Activated naive CD8-positive, alpha-beta T cell (primary cell): Measurements from ENCODE around the gene TFAP2A.

Experiments used
- H3K27ac Mint-ChIP-seq: one replicate; pipeline ENCODE4 v1.8.0; 2021; ENCODE audit warnings: mixed read lengths
- H3K27me3 Mint-ChIP-seq: one replicate; pipeline ENCODE4 v1.8.0; 2021; ENCODE audit warnings: mixed read lengths
- H3K36me3 Mint-ChIP-seq: one replicate; pipeline ENCODE4 v1.8.0; 2021; ENCODE audit warnings: mixed read lengths
- H3K4me1 Mint-ChIP-seq: one replicate; pipeline ENCODE4 v1.8.0; 2021; ENCODE audit warnings: low read depth, mixed read lengths
- H3K4me3 Mint-ChIP-seq: one replicate; pipeline ENCODE4 v1.8.0; 2021; ENCODE audit warnings: mild to moderate bottlenecking, mixed read lengths
- H3K9me3 Mint-ChIP-seq: one replicate; pipeline ENCODE4 v1.8.0; 2021; ENCODE audit warnings: low read depth, mixed read lengths

The TFAP2A gene

DNA sequence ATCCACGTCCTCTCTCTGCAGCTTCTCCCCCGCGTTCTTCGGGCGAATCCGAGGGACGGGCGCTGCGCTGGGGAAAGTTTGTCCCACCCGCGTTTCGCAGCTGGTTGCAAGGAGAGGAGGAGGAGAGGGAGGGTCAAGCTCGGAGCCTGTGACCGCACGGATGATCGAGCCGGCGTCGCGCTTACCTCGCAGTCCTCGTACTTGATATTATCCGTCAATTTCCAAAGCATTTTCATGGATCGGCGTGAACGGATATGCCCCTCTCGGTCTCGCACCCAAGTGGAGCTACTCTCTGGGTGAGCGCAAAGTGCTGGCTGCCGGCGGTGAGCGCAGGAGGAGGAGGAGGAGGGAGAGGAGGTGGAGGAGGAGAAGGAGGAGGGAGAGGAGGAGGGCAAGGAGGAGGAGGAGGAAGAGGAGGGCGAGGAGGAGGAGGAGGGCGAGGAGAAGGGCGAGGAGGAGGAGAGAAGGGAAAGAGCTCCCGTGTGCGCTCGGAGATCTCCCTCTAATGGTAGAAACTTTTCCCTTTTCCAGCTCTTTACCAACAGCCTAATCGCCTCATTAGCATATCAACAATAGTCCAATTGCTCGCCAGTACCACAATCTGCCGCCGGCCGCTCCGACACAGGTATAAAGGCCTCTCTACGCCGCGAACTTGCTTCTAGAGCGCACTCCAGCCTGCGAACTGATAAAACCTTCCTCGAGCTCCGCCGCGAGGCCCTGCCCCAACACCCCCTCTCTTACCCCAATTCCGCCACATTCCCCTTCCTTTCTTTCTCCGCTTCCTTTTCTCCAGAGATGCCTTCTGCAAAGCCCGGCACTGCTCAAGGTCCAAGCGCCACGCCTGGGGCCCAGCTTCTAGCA lies at the start of gene TFAP2A:
Gene TFAP2A (minus strand): TSS at position 319 of the 861 bp plus-strand sequence. CDS start 83 bp downstream, at position 236.
- Mint-ChIP-seq H3K9me3 (no peaks in the 10 kb centered on the region), H3K4me1 (peaks cover 58% of the 10 kb centered on the region), H3K27me3 (peaks cover 44% of the 10 kb centered on the region), H3K36me3 (peaks cover 6% of the 10 kb centered on the region), H3K4me3 (peak within 1 kb of the TSS; percentile 87), H3K27ac (peak within 1 kb of the TSS; percentile 22)

DNA sequence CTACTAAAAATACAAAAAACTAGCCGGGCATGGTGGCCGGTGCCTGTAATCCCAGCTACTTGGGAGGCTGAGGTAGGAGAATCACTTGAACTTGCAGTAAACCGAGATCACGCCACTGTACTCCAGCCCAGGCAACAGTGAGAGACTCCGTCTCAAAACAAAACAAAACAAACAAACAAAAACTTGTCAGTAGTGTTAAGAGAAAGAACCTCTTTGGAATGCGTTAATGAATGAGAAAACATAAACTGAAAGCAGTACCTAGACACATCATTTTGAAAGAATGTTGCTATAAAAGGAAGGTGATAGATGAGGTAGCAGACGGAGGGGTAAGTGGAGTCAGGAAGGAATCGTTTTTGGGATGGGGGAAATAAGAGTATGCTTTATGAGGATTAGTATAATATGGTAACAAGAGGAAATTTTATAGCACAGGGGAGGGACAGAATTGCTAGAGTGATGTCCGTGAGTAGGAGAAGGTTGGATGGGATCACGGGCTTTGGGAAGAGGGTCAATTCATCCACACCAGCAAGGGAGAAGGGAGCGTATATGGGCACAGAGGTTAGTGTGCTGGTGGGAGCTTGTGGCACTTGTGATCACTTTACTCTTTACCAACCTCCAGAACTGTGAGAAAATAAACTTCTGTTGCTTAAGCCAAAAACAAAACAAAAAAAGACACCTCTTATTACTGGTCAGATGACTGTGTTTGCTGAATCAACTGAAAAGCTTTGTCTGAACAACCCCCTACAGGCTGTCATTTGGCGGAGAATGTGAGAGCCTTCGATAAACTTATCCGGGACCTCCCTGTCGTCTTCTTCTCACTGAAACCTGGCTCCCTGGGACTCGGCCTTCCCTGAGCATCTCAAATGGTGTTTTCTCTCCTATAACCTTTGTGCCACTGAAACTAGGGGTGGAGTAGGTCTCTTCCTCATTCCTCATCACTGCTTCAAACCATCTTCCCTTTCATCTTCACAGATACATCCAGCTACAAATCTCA lies 48.9 kb upstream of the TFAP2A start:
- H3K4me3 Mint-ChIP-seq: no peak overlapping the region
- no peaks in the 10 kb centered on the region for H3K36me3 Mint-ChIP-seq
- no peak overlapping the region for H3K27ac Mint-ChIP-seq
- H3K27me3 Mint-ChIP-seq: peaks cover 9% of the 10 kb centered on the region
- no peaks in the 10 kb centered on the region for H3K9me3 Mint-ChIP-seq
- no peaks in the 10 kb centered on the region for H3K4me1 Mint-ChIP-seq

DNA sequence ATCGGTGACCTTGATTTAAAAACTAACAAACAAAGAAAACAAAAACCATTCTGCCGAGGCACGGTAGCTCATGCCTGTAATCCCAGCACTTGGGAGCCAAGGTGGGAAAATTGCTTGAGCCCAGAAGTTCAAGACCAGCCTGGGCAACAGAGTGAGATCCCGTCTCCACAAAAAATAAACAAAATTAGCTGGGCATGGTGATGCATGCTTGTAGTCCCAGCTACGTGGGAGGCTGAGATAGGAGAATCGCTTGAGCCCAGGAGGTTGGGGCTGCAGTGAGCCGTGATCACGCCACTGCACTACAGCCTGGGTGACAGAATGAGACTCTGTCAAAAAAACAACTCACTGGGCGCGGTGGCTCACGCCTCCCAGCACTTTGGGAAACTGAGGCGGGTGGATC lies 48.2 kb upstream of the TFAP2A start:
- Mint-ChIP-seq H3K36me3 (no peaks in the 10 kb centered on the region), H3K9me3 (no peaks in the 10 kb centered on the region), H3K27ac (no peak overlapping the region), H3K4me3 (no peak overlapping the region), H3K27me3 (peaks cover 9% of the 10 kb centered on the region), H3K4me1 (no peaks in the 10 kb centered on the region)

DNA sequence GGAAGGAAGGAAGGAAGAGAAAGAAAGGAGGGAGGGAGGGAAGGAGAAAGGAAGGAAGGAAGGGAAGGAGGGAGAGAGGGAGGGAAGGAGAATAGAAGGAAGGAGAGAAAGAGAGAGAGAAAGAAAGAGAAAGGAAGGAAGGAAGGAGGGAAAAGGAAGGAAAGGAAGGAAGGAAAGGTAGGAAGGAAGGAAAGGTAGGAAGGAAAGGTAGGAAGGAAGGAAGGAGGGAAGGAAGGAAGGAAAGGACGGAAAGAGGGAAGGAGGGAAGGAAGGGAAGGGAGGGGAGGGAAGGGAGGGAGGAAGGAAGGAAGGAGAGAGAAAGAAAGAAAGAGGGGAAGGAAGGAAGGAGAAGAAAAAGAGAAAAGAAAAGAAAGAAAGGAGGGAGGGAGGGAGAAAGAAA lies 47.0 kb upstream of the TFAP2A start:
- Mint-ChIP-seq H3K4me3 (no peak overlapping the region), H3K27ac (no peak overlapping the region), H3K4me1 (no peaks in the 10 kb centered on the region), H3K9me3 (no peaks in the 10 kb centered on the region), H3K27me3 (peaks cover 13% of the 10 kb centered on the region), H3K36me3 (no peaks in the 10 kb centered on the region)

DNA sequence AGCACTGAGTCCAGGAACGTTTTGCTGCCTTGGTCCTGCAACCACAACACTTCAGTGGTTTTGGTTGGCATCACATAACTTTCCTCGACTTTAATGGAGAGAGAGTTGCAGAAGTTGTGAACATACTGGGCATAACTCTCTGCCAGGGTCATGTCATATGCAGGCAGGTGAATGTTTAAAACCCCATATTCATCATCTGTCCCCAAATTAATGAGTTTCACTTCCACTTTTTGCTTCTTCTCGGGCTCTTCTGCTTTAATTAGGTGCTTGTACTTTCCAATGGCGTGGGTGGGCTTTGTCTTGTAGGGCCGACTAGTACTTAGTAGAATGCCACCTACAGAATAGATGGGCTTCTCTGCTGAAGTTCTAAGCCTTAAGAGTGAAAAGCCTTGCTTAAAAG lies 45.2 kb upstream of the TFAP2A start:
- Mint-ChIP-seq H3K4me3 (no peak overlapping the region), H3K9me3 (no peaks in the 10 kb centered on the region), H3K4me1 (no peaks in the 10 kb centered on the region), H3K36me3 (peaks cover 2% of the 10 kb centered on the region), H3K27me3 (peaks cover 15% of the 10 kb centered on the region), H3K27ac (no peak overlapping the region)

- Mint-ChIP-seq H3K4me3 (no peak overlapping the region), H3K4me1 (no peaks in the 10 kb centered on the region), H3K27ac (no peak overlapping the region), H3K27me3 (peaks cover 15% of the 10 kb centered on the region), H3K36me3 (peaks cover 2% of the 10 kb centered on the region), H3K9me3 (no peaks in the 10 kb centered on the region)
Observed at GRCh38 chr6:10458287-10458686, 43.4 kb upstream of the TFAP2A start.

DNA sequence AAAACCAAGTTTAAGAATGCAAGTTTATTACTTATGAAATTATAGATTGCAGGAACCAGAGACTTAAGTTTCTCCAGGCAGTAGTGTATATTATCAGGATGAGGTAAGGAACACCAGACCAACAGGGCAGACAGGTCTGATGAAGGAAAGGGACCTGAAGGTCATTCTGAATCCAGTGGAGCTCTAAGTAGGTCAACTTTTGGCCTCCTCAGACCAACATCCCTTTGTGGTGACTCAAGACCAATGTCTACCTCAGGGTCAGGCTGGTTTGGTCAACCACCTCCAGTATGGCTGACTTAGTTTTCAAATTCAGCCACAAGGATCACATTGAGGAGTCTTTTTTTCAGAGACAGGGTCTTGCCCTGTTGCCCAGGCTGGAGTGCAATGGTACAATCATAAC lies 38.7 kb upstream of the TFAP2A start:
- Mint-ChIP-seq H3K27ac (no peak overlapping the region), H3K36me3 (peaks cover 2% of the 10 kb centered on the region), H3K27me3 (peaks cover 9% of the 10 kb centered on the region), H3K4me1 (no peaks in the 10 kb centered on the region), H3K9me3 (no peaks in the 10 kb centered on the region), H3K4me3 (no peak overlapping the region)

GRCh38 chr6:10451828-10452509 lies 37.1 kb upstream of the TFAP2A start:
- H3K4me3 Mint-ChIP-seq: no peak overlapping the region
- no peaks in the 10 kb centered on the region for H3K4me1 Mint-ChIP-seq
- H3K9me3 Mint-ChIP-seq: no peaks in the 10 kb centered on the region
- H3K27ac Mint-ChIP-seq: no peak overlapping the region
- peaks cover 9% of the 10 kb centered on the region for H3K27me3 Mint-ChIP-seq
- H3K36me3 Mint-ChIP-seq: peaks cover 2% of the 10 kb centered on the region

- Mint-ChIP-seq H3K27ac (no peak overlapping the region), H3K9me3 (no peaks in the 10 kb centered on the region), H3K36me3 (peaks cover 2% of the 10 kb centered on the region), H3K4me3 (no peak overlapping the region), H3K4me1 (no peaks in the 10 kb centered on the region), H3K27me3 (peaks cover 12% of the 10 kb centered on the region)
Observed at GRCh38 chr6:10451394-10451793, 36.5 kb upstream of the TFAP2A start.

DNA sequence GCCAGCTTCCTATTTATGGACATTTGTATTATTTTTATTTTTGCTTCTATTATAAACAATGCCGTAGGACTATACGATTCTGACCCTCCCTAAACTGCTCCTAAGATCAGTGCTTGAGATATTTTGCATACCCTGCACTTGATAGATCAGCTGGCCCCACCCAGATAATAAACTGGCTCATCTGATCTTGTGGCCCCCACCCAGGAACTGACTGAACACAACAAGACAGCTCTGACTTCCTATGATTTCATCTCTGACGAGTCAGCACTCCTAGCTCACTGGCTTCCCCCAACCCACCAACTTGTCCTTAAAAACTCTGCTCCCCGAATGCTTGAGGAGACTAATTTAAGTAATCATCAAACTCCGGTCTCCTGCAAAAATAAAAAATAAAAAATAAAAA lies 34.9 kb upstream of the TFAP2A start:
- Mint-ChIP-seq H3K27ac (no peak overlapping the region), H3K36me3 (no peaks in the 10 kb centered on the region), H3K9me3 (no peaks in the 10 kb centered on the region), H3K4me3 (no peak overlapping the region), H3K27me3 (peaks cover 11% of the 10 kb centered on the region), H3K4me1 (no peaks in the 10 kb centered on the region)

DNA sequence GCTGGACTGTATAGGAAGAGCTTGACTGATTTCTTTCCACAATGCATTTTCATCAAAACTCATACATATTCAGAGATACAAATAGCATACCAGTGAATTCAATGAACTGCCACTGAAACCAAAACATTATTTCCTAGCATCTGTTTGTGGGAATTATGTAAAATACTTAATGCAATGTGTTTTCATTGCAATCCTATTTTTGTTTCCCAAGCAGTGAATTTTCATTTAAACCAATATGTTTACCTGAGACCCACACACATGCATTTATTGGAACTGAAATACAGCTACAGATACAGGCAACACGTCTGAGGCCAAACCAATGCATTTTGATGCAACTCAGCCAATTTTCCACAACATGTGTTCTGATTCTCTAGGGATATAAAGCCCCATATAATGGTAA lies 33.2 kb upstream of the TFAP2A start:
- Mint-ChIP-seq H3K4me3 (no peak overlapping the region), H3K9me3 (no peaks in the 10 kb centered on the region), H3K27me3 (peaks cover 15% of the 10 kb centered on the region), H3K27ac (no peak overlapping the region), H3K36me3 (no peaks in the 10 kb centered on the region), H3K4me1 (no peaks in the 10 kb centered on the region)

DNA sequence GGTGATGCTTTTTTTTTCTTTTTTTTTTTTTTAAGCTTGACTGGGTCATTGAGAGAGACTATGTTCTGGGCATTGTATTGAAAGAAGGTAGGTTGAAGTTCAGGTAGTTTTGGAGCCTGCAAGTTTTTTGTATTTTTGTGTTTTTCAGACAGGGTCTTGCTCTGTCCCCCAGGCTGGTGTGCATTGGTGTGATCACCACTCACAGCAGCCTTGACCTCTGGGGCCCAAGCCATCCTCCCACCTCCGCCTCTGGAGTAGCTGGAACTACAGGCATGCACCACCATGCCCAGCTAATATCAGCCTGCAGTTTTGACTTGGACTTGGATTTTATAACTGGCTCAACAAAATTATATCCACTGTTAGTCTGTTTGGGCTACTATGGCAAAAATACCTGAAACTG lies 31.7 kb upstream of the TFAP2A start:
- H3K4me3 Mint-ChIP-seq: no peak overlapping the region
- no peaks in the 10 kb centered on the region for H3K4me1 Mint-ChIP-seq
- no peak overlapping the region for H3K27ac Mint-ChIP-seq
- H3K9me3 Mint-ChIP-seq: no peaks in the 10 kb centered on the region
- no peaks in the 10 kb centered on the region for H3K36me3 Mint-ChIP-seq
- H3K27me3 Mint-ChIP-seq: peaks cover 21% of the 10 kb centered on the region

DNA sequence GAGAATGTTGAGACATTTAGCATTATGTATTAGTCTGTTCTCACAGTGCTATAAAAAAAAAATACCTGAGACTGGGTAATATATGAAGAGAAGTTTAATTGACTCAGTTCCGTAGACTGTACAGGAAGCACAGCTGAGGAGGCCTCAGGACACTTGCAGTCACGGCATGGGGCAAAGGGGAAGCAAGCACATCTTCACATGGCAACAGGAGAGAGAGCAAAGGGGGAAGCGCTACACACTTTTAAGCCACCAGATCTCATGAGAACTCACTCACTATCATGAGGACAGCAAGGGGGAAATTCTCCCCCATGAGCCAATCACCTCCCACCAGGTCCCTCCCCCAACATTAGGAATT lies 26.8 kb upstream of the TFAP2A start:
- Mint-ChIP-seq H3K27me3 (peaks cover 13% of the 10 kb centered on the region), H3K4me1 (no peaks in the 10 kb centered on the region), H3K4me3 (no peak overlapping the region), H3K9me3 (no peaks in the 10 kb centered on the region), H3K36me3 (no peaks in the 10 kb centered on the region), H3K27ac (no peak overlapping the region)

DNA sequence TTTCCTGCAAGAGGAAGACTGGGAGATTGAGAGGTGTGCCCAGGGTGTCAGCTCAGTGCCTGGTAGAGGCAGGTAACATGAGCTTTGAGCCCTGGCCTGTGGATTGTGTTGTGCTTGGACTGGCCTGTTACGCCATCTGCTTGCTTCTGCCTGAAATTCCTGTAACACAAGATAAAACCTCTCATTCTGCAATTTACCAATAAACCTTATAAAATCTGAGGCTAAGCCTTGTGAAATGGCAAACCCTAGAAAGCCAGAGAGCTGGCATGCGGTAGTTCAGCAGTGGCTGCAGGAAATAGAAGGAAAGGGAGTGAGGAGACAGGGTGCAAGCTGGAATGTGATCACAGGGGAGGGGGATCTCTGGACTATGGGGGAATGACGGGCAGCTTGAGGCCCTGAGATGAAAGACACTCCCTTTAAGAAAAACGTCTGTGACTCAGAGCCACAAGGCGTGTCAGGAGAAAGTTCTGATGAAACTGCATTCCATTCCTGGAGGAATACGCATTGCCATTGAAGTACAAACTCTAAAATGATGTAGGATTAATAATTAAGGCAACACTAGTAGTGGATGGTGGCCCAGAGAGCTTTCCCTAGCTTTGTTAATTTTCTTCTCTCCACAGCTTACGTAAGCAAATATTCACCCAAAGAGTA lies 26.3 kb upstream of the TFAP2A start:
- Mint-ChIP-seq H3K27me3 (peaks cover 11% of the 10 kb centered on the region), H3K36me3 (no peaks in the 10 kb centered on the region), H3K4me1 (no peaks in the 10 kb centered on the region), H3K4me3 (no peak overlapping the region), H3K9me3 (no peaks in the 10 kb centered on the region), H3K27ac (no peak overlapping the region)
